Glutamatergic neuron (in vitro differentiated cells): ENCODE data around the gene SAE1. TPM values are rescaled to one million over a fixed set of nuclear protein-coding genes. Genes with fewer than 3 reads are reported as not detected.

Source experiments
- DNase-seq: peaks from one replicate; pipeline ENCODE4 v3.0.0; 2022
- H3K27ac Mint-ChIP-seq: one replicate; pipeline ENCODE4 v1.8.0; 2020; ENCODE audit warnings: mild to moderate bottlenecking, mixed read lengths, inconsistent platforms; ENCODE audit not compliant: unreplicated experiment
- H3K27me3 Mint-ChIP-seq: one replicate; pipeline ENCODE4 v1.8.0; 2020; ENCODE audit warnings: mild to moderate bottlenecking, moderate library complexity, mixed read lengths, inconsistent platforms; ENCODE audit not compliant: unreplicated experiment
- H3K36me3 Mint-ChIP-seq: one replicate; pipeline ENCODE4 v1.8.0; 2020; ENCODE audit warnings: mild to moderate bottlenecking, mixed read lengths, inconsistent platforms; ENCODE audit not compliant: unreplicated experiment
- H3K4me1 Mint-ChIP-seq: one replicate; pipeline ENCODE4 v1.8.0; 2020; ENCODE audit warnings: mild to moderate bottlenecking, low read depth, mixed read lengths, inconsistent platforms; ENCODE audit not compliant: unreplicated experiment
- H3K4me3 Mint-ChIP-seq: one replicate; pipeline ENCODE4 v1.8.0; 2020; ENCODE audit warnings: mild to moderate bottlenecking, mixed read lengths, inconsistent platforms; ENCODE audit not compliant: unreplicated experiment
- H3K9me3 Mint-ChIP-seq: one replicate; pipeline ENCODE4 v1.8.0; 2020; ENCODE audit warnings: mild to moderate bottlenecking, moderate library complexity, mixed read lengths, inconsistent platforms; ENCODE audit not compliant: unreplicated experiment
- total RNA-seq: library from RNA; stranded (reverse); fragmentation: NEBNext Ultra II Directional; extraction: Animal tissue kit (Norgen Biotek cat#: 25700); gene quantifications from one replicate; pipeline ENCODE4 v1.2.1, GENCODE V29; 2021; ENCODE audit not compliant: unreplicated experiment
- TF ChIP-seq, protein P1 (sequence below): fragments of 200-600 bp; sonication (generic); IDR thresholded peaks from one replicate; pipeline ENCODE4 v1.5.0; 2021; ENCODE audit not compliant: partially characterized antibody, unreplicated experiment

Gene SAE1
- total RNA-seq, 1 donor from 2014 or later: 79.9 TPM

DNA sequence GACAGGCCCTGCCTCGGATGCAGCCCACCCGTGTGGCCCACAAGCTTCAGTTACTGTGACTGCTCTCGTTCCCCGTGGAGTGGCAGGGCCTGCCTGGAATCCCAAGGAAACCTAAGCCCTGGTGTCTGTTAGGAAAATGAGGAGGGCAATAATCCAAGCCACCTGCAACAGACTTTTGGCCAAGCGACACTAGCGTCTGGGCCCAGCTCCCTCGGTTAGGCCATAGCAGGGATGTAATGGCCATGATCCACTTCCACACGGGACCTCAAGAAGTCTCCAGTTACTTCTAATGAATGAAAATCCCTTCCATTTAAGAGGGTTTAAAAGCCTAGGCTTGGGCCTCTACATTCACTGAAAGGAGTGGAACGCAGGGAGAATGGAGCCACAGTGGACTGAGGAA, 26.0 kb upstream of the SAE1 start:
- Mint-ChIP-seq H3K27ac (no peak overlapping the region), H3K4me1 (peaks cover 48% of the 10 kb centered on the region)
- TF ChIP-seq, protein P1, sequence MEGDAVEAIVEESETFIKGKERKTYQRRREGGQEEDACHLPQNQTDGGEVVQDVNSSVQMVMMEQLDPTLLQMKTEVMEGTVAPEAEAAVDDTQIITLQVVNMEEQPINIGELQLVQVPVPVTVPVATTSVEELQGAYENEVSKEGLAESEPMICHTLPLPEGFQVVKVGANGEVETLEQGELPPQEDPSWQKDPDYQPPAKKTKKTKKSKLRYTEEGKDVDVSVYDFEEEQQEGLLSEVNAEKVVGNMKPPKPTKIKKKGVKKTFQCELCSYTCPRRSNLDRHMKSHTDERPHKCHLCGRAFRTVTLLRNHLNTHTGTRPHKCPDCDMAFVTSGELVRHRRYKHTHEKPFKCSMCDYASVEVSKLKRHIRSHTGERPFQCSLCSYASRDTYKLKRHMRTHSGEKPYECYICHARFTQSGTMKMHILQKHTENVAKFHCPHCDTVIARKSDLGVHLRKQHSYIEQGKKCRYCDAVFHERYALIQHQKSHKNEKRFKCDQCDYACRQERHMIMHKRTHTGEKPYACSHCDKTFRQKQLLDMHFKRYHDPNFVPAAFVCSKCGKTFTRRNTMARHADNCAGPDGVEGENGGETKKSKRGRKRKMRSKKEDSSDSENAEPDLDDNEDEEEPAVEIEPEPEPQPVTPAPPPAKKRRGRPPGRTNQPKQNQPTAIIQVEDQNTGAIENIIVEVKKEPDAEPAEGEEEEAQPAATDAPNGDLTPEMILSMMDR: no peak

DNA sequence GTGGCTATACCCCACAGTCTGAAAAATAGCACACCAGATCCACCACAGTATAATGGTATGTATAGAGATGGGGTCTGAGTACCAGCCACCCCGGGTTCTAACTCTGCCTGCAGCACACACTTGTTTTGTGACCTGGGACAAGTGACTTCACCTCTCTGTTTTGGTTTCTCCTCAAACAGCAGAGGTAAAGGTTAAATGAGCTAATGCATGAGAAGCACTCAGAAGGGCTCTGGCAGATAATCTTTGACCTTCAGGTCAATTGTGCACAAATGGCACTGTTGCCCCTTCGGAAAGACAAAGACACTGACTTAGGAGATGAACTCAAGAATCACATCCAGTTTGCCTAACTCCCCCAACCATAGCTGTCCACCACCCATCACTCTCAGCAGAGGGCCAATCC, 24.8 kb upstream of the SAE1 start:
- peaks cover 14% of the 10 kb centered on the region for H3K27me3 Mint-ChIP-seq
- H3K9me3 Mint-ChIP-seq: peaks cover 13% of the 10 kb centered on the region
- H3K27ac Mint-ChIP-seq: no peak overlapping the region
- peaks cover 10% of the 10 kb centered on the region for H3K36me3 Mint-ChIP-seq
- TF ChIP-seq, protein P1: no peak
- no peak overlapping the region for H3K4me3 Mint-ChIP-seq
- H3K4me1 Mint-ChIP-seq: peaks cover 49% of the 10 kb centered on the region
- no peak for DNase-seq

More for the DNA sequence above, 26.0 kb upstream of the SAE1 start:
- H3K36me3 Mint-ChIP-seq: peaks cover 2% of the 10 kb centered on the region
- H3K4me3 Mint-ChIP-seq: no peak overlapping the region
- H3K27me3 Mint-ChIP-seq: peaks cover 3% of the 10 kb centered on the region
- no peak for DNase-seq
- H3K9me3 Mint-ChIP-seq: peaks cover 4% of the 10 kb centered on the region

DNA sequence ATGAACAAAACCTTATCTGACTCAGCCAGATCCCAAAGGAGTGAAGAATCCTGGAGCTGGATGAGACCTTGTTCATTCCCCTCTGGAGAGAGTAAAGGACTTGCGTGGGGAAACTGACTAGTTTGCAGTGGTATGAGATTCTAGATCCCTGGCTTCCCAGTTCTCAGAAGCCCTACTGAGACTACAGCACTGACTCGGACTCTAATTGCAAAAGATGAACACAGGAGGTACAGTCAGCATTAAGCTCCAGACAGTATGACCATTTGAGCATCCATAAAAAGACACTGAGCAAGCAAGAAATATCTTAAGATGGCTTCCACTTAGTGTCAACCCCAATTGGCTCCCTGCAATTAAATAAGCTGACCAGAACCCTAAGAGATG, 23.8 kb upstream of the SAE1 start:
- peaks cover 18% of the 10 kb centered on the region for H3K9me3 Mint-ChIP-seq
- no peak for DNase-seq
- peaks cover 49% of the 10 kb centered on the region for H3K4me1 Mint-ChIP-seq
- TF ChIP-seq, protein P1: no peak
- peaks cover 16% of the 10 kb centered on the region for H3K27me3 Mint-ChIP-seq
- H3K27ac Mint-ChIP-seq: peak overlapping the region; percentile 15
- peak overlapping the region; percentile 34 for H3K4me3 Mint-ChIP-seq
- peaks cover 10% of the 10 kb centered on the region for H3K36me3 Mint-ChIP-seq

DNA sequence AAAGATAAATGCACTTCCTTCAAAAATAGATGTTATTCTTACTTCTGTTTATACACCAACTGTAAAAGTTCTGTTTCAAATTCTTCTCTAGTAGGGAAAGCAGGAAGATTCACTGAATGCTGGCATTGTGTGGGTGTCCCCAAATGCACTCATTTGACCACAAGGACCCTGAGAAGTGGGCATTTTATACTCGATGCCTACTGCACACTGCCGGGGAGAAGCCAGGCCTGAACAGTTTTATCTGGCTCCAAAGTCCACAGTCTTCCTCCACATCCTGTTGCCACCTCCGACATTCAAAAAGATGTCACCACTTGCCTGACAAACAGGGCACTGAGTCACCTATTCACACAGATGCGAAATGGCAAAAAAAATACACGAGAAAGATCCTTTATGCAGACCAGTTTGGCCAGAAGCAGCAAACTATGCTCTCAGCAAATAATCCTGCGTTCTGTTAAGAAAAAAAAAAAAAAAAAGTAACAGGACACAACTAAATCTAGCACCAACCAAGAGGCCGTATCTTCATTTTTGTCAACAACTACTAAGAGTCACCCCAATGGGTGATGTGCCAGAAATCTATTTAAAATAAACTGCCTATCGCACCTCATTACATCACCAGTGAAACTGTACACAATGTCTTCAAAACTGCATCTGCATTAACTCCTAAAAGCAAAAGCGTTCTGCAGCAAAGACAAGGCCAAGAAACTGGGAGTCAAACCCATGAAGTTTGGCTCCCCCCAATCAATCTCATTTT, 23.3 kb upstream of the SAE1 start:
- peaks cover 10% of the 10 kb centered on the region for H3K36me3 Mint-ChIP-seq
- H3K4me1 Mint-ChIP-seq: peaks cover 47% of the 10 kb centered on the region
- no peak for DNase-seq
- peak overlapping the region; percentile 96 for H3K4me3 Mint-ChIP-seq
- TF ChIP-seq, protein P1: no peak
- H3K27ac Mint-ChIP-seq: no peak overlapping the region
- H3K27me3 Mint-ChIP-seq: peaks cover 16% of the 10 kb centered on the region
- H3K9me3 Mint-ChIP-seq: peaks cover 18% of the 10 kb centered on the region

DNA sequence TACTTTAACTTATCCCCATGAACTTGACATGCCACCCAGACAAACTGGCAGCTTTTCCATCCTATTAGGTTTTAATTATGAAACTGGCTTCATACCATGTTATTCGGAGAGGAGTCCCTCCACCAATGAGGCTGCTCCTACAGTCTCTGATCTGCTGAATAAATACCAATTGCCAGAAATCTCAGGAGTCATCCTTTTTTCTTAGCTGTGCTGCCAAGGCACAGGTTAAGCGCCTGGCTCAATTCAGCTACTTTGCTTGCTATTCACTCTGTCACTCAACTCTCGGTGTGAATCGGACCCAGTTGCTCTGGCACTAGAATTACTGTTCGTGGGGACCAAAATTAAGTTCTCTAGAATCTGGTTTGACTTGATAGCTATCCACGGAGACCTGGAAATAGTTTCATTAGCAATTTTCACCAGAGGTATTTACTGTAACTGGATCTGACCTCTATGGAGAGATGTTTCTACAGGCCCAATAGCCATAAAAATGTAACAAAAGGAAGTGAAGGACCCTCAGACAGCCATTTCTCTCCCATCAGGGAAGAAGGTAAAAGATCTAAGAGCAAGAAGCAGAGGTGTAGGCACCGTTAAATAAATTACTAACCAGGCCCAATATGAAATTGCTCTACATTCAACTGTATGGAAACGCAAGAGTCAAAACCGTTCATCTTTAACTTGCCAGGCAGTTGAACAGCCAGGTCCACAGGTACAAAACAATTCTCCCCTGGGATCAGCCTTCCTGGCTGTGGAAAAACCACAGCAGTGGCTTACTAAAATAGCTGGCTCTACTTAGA, 22.5 kb upstream of the SAE1 start:
- peaks cover 10% of the 10 kb centered on the region for H3K36me3 Mint-ChIP-seq
- H3K4me1 Mint-ChIP-seq: peaks cover 40% of the 10 kb centered on the region
- H3K4me3 Mint-ChIP-seq: peak overlapping the region; percentile 96
- TF ChIP-seq, protein P1: no peak
- H3K9me3 Mint-ChIP-seq: peaks cover 21% of the 10 kb centered on the region
- peaks cover 19% of the 10 kb centered on the region for H3K27me3 Mint-ChIP-seq
- H3K27ac Mint-ChIP-seq: peak overlapping the region; percentile 22
- DNase-seq: no peak
